GM12872 (cell line): ENCODE results near the gene PCGF3.

Source experiments
- TF ChIP-seq, protein P1 (sequence below): IDR thresholded peaks from 3 replicates; pipeline ENCODE4 v1.5.1; 2011; ENCODE audit warnings: low read depth, mild to moderate bottlenecking, low read length, moderate library complexity; ENCODE audit not compliant: insufficient read depth

The PCGF3 gene

GRCh38 chr4:710116-710515, 4.5 kb downstream of the PCGF3 start:
- TF ChIP-seq, protein P1, sequence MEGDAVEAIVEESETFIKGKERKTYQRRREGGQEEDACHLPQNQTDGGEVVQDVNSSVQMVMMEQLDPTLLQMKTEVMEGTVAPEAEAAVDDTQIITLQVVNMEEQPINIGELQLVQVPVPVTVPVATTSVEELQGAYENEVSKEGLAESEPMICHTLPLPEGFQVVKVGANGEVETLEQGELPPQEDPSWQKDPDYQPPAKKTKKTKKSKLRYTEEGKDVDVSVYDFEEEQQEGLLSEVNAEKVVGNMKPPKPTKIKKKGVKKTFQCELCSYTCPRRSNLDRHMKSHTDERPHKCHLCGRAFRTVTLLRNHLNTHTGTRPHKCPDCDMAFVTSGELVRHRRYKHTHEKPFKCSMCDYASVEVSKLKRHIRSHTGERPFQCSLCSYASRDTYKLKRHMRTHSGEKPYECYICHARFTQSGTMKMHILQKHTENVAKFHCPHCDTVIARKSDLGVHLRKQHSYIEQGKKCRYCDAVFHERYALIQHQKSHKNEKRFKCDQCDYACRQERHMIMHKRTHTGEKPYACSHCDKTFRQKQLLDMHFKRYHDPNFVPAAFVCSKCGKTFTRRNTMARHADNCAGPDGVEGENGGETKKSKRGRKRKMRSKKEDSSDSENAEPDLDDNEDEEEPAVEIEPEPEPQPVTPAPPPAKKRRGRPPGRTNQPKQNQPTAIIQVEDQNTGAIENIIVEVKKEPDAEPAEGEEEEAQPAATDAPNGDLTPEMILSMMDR, result no peak

GRCh38 chr4:710916-711315, 5.3 kb downstream of the PCGF3 start:
- TF ChIP-seq, protein P1, result no peak

DNA sequence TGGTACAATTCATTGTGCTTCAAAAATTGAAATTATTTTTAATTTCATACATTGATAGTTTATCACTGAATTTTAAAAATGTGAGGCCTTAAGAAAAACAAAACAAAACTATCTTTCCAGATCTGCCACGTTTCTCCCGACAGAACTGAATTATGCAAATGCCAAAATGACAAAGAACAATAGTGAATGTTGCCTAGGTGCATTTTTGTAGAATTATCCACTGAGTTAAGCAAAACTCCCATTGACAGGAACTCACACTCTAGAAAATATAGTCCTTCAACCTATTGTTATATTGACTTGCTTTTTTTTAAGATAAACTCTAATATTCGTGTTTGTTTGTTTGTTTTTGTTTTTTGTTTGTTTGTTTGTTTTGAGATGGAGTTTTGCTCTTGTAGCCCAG, 6.5 kb downstream of the PCGF3 start:
- TF ChIP-seq, protein P1, result no peak

GRCh38 chr4:712916-713632, 7.4 kb downstream of the PCGF3 start:
- TF ChIP-seq, protein P1, result no peak

- TF ChIP-seq, protein P1, result no peak
These were observed 8.5 kb downstream of the PCGF3 start for GRCh38 chr4:714087-714486.

DNA sequence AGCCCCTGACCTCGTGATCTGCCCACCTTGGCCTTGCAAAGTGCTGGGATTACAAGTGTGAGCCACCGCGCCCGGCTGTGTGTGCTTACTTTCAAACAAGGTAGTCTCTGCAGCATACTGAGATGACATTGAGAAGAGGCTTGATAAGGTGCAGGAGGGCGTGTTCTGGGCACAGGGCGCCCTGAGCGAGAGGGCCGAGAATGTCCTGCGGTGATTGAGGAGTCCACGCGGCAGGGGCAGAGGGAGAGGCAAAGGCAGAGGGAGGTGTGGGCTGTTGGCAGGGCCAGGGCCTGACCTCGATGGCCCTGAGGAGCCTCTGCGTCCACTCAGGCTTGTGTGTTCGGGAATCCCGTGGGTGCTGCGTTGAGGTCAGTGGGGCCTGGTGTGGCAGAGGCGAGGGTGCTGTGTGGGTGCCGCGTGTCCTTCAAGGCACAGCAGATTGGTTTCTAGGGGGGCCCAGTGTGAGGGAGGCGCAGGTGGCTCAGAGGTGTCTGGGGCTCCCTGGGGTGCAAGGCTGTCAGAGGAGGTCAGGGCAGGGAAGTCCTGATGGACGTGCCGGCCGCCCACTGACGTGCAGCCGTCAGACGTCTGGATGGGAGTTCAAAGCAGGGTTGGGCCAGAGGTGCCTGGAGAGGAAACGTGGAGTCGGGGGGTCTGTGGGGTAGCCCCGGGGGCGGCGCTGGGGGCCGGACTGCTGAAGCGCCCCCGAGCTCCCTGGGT, 12.1 kb downstream of the PCGF3 start:
- TF ChIP-seq, protein P1, result no peak

DNA sequence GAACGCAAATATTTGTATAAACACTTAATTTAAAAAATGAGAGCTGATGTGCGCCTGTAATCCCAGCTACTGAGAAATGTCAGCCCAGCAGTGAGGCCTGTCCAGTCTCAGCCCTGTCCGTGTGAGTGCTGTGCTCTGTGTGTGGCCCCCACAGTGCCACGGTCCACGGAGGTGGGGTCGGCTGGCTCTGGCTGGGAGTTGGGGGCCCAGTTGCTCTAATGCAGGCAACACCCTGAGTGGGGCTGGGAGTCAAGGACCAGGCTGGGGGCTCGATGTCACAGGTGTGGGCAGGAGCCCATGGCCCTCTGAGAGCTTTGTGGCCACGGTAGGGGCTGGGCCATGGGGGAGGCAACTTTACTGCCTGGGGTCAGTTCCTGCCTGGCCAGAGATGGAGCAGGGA, 12.8 kb downstream of the PCGF3 start:
- TF ChIP-seq, protein P1, result no peak
